Heart right ventricle (tissue), 16 donors: ENCODE results near the gene EFNB1. TPM values are rescaled to one million over a fixed set of nuclear protein-coding genes. Genes with fewer than 3 reads are reported as not detected.

ENCODE experiments used
- ATAC-seq, 8 donors: fragments of 200-7000 bp; cut with Tn5 transposase; one replicate each; pipeline ENCODE4 v1.9.1; 2020; ENCODE audit warnings: mild to moderate bottlenecking in 8 of 8, moderate library complexity in 8 of 8, moderate number of reproducible peaks in 1 of 8
- DNase-seq, 2 donors: peaks; one replicate each; pipeline ENCODE4 v3.0.0-alpha.2; 2020
- H3K27ac ChIP-seq, 10 donors: fragments of 200-600 bp; sonication (generic) in 2 of 10; one replicate each; pipeline versions ENCODE4 v1.5.0 to v1.8.0; 2020 to 2022; ENCODE audit warnings: mild to moderate bottlenecking in 3 of 10
- H3K27me3 ChIP-seq, 7 donors: fragments of 200-600 bp; one replicate each; pipeline ENCODE4 v1.8.0; 2021 to 2022; ENCODE audit warnings: mild to moderate bottlenecking in 2 of 7
- H3K36me3 ChIP-seq, 9 donors: fragments of 200-600 bp; sonication (generic) in 1 of 9; one replicate each; pipeline versions ENCODE4 v1.5.0 to v1.8.0; 2020 to 2022; ENCODE audit warnings: mild to moderate bottlenecking in 2 of 9
- H3K4me1 ChIP-seq, 9 donors: fragments of 200-600 bp; sonication (generic) in 1 of 9; one replicate each; pipeline versions ENCODE4 v1.5.0 to v1.8.0; 2020 to 2022; ENCODE audit warnings: mild to moderate bottlenecking in 4 of 9
- H3K4me3 ChIP-seq, 10 donors: fragments of 200-600 bp; sonication (generic) in 2 of 10; one replicate each; pipeline versions ENCODE4 v1.5.0 to v1.8.0; 2020 to 2022; ENCODE audit warnings: mild to moderate bottlenecking in 7 of 10, moderate library complexity in 2 of 10
- H3K9me3 ChIP-seq, 11 donors: fragments of 200-600 bp in 10 of 11; sonication (generic) in 2 of 11; one replicate each; pipeline versions ENCODE4 v1.5.0 to v1.8.0; 2013 to 2022; ENCODE audit warnings: mild to moderate bottlenecking in 2 of 11, control low read depth in 1 of 11, moderate library complexity in 1 of 11
- CTCF ChIP-seq, 9 donors: fragments of 200-600 bp; sonication (generic) in 2 of 9; IDR thresholded peaks; one replicate each; pipeline versions ENCODE4 v1.5.0 to v1.8.0; 2021 to 2022; ENCODE audit warnings: antibody characterized with exemption in 9 of 9, mild to moderate bottlenecking in 5 of 9, moderate library complexity in 1 of 9
- WGBS, 2 donors: extraction: QIAGEN DNeasy Blood & Tissue Kit; methylation state at CpG; one replicate each; pipeline ENCODE4 v1.1.7; 2013; ENCODE audit warnings: inconsistent platforms in 1 of 2; 5-methylcytosine and 5-hydroxymethylcytosine counted together
- intact Hi-C, 10 donors: fragments of 100-400 bp; cut with DNase I; formaldehyde crosslinking; loops; one replicate each; pipeline versions ENCODE4 v1.11.1 to v1.14.2; 2022
- polyA plus RNA-seq, 2 donors: library from polyadenylated mRNA; stranded (reverse); fragments of 200-250 nt; gene quantifications; one replicate each; pipeline ENCODE4 v1.2.3, GENCODE V29; 2013
- total RNA-seq, 10 donors: library from RNA; stranded (reverse); fragmentation: NEBNext Ultra II Directional in 3 of 10; extraction: Animal tissue kit (Norgen Biotek cat#: 25700) in 3 of 10; gene quantifications; one replicate each; pipeline versions ENCODE4 v1.2.1 to v1.2.4, GENCODE V29; 2021 to 2023
- donor health status: Arrhythmogenic right ventricular cardiomyopathy.
- donor health status: ischemic (EF 13 %, LVEDD 7.1; RV severe dilation, severe dysfunction).
- donor health status: healthy with polysubstance abuse.
- donor health status: DM: no; HTN: yes; CAD: no.
- donor health status: DM: no; HTN: no; CAD: no.
- donor health status: ischemic (EF 25% LVEDD 6.9; RV normal size, moderate dysfunction).
- donor health status: ischemic (EF 25% LVEDD 5.7; RV mildly dilated, moderate dysfunction).
- donor health status: healthy.
- donor health status: DM: yes; HTN: yes; CAD: no.
- donor health status: Ischemic cardiomyopathy.
- donor health status: ischemic (EF 35%, LVEDD 5.7; RV mildly dilated, moderate dysfunction).
- donor health status: nonischemic (EF 11% LVEDD 7.7; RV severe dilation, severe dysfunction).
- donor health status: DM: yes; HTN: yes; CAD: no.
- donor health status: PGD.
- donor health status: ischemic (EF 29% LVEDD 5.4; RV normal size, mild dysfunction).
- donor health status: nonischemic (EF 23%, LVEDD 6.1; RV moderate dilation, normal function).

The EFNB1 gene
- total and polyA plus RNA-seq, 12 donors = 10.8 to 45.1 (median 19.2) TPM

GRCh38 chrX:68842351-68842750, 13.5 kb downstream of the EFNB1 start:
- intact Hi-C loops = loop anchor here in 1 of 10 donors (5.0 kb wide), 1 partner anchor 50 kb away; no protein-coding TSS in a partner anchor
- WGBS, 2 donors = 76 to 79% methylated on average over 2 of the region's 2 CpGs
- DNase-seq = no peak
- Histone ChIP-seq H3K4me1 (peaks cover 0 to 28% (median 15%) of the 10 kb centered on the region in 9 donors), H3K36me3 (peaks cover 0 to 44% (median 9%) of the 10 kb centered on the region in 9 donors), H3K27ac (peak overlapping the region in 1 of 10 donors; percentile 31), H3K9me3 (no peaks in the 10 kb centered on the region), H3K27me3 (no peaks in the 10 kb centered on the region), H3K4me3 (no peak overlapping the region)
- ATAC-seq = no peak
- no peak for TF ChIP-seq CTCF (IDR thresholded peaks at IDR 0.05)

GRCh38 chrX:68842781-68843581, 14.2 kb downstream of the EFNB1 start:
- WGBS, 2 donors = 78 to 81% methylated on average over 11 to 12 of the region's 12 CpGs
- Histone ChIP-seq H3K9me3 (no peaks in the 10 kb centered on the region), H3K36me3 (peaks cover 0 to 44% (median 9%) of the 10 kb centered on the region in 9 donors), H3K27ac (peak overlapping the region in 2 of 10 donors; percentile 13 to 31), H3K4me1 (peaks cover 0 to 24% (median 15%) of the 10 kb centered on the region in 9 donors), H3K27me3 (no peaks in the 10 kb centered on the region), H3K4me3 (no peak overlapping the region)
- ATAC-seq (peak in 4 of 8 donors; percentile 11 to 55 (median 33)), DNase-seq (no peak)
- TF ChIP-seq CTCF (IDR thresholded peaks at IDR 0.05) = no peak
- intact Hi-C loops = loop anchor here in 1 of 10 donors (5.0 kb wide), 1 partner anchor 49 kb away; no protein-coding TSS in a partner anchor

- DNase-seq (no peak), ATAC-seq (no peak)
- H3K36me3 ChIP-seq = peaks cover 0 to 39% (median 9%) of the 10 kb centered on the region in 9 donors
- intact Hi-C loops = loop anchor here in 1 of 10 donors (5.0 kb wide), 1 partner anchor 48 kb away; no protein-coding TSS in a partner anchor
- H3K27ac ChIP-seq = no peak overlapping the region
- no peaks in the 10 kb centered on the region for H3K9me3 ChIP-seq
- 83 to 100% methylated on average over 1 of the region's 1 CpG for WGBS, 2 donors
- no peak overlapping the region for H3K4me3 ChIP-seq
- H3K4me1 ChIP-seq = peaks cover 0 to 24% (median 15%) of the 10 kb centered on the region in 9 donors
- no peaks in the 10 kb centered on the region for H3K27me3 ChIP-seq
- no peak for TF ChIP-seq CTCF (IDR thresholded peaks at IDR 0.05)
Measured at GRCh38 chrX:68843992-68844391, 15.2 kb downstream of the EFNB1 start.

GRCh38 chrX:68844581-68844980, 15.8 kb downstream of the EFNB1 start:
- no peaks in the 10 kb centered on the region for H3K27me3 ChIP-seq
- intact Hi-C loops = loop anchor here in 1 of 10 donors (5.0 kb wide), 1 partner anchor 48 kb away; no protein-coding TSS in a partner anchor
- peaks cover 0 to 24% (median 15%) of the 10 kb centered on the region in 9 donors for H3K4me1 ChIP-seq
- no peak overlapping the region for H3K4me3 ChIP-seq
- no peaks in the 10 kb centered on the region for H3K9me3 ChIP-seq
- no peak overlapping the region for H3K27ac ChIP-seq
- DNase-seq (no peak), ATAC-seq (no peak)
- 85 to 92% methylated on average over 5 of the region's 5 CpGs for WGBS, 2 donors
- H3K36me3 ChIP-seq = peaks cover 0 to 33% (median 9%) of the 10 kb centered on the region in 9 donors
- no peak for TF ChIP-seq CTCF (IDR thresholded peaks at IDR 0.05)
